Measurements from ENCODE around the gene CST4. TPM values are rescaled to one million over a fixed set of nuclear protein-coding genes. Genes with fewer than 3 reads are reported as not detected.
"Not testable (repeated sequence)": the region's sequence is repeated elsewhere in the genome, so short reads cannot be mapped to it uniquely, and the experiment has no call there.

Gene CST4
- total RNA-seq, 1 donor from 2014 or later, result 2.1 TPM

- DNase-seq (ENCODE audit: extremely low spot score, unreplicated experiment), result no peak
- Mint-ChIP-seq H3K4me3 (no peak overlapping the region), H3K9me3 (no peaks in the 10 kb centered on the region), H3K36me3 (no peaks in the 10 kb centered on the region), H3K4me1 (ENCODE audit: unreplicated experiment) (no peaks in the 10 kb centered on the region), H3K27me3 (peaks cover 6% of the 10 kb centered on the region), H3K27ac (no peak overlapping the region)
- TF ChIP-seq CTCF (conservative IDR thresholded peaks at IDR 0.05), result no peak
Measured at GRCh38 chr20:23687986-23688385, 852 bp downstream of the CST4 start.

GRCh38 chr20:23686046-23686750 lies 2.6 kb downstream of the CST4 start:
- no peaks in the 10 kb centered on the region for H3K4me1 Mint-ChIP-seq (ENCODE audit: unreplicated experiment)
- H3K27me3 Mint-ChIP-seq, result peaks cover 3% of the 10 kb centered on the region
- TF ChIP-seq CTCF (conservative IDR thresholded peaks at IDR 0.05), result no peak
- no peaks in the 10 kb centered on the region for H3K9me3 Mint-ChIP-seq
- no peak overlapping the region for H3K27ac Mint-ChIP-seq
- DNase-seq (ENCODE audit: extremely low spot score, unreplicated experiment), result no peak
- H3K36me3 Mint-ChIP-seq, result no peaks in the 10 kb centered on the region
- H3K4me3 Mint-ChIP-seq, result no peak overlapping the region

- not testable (repeated sequence) for H3K27ac Mint-ChIP-seq; H3K4me1 Mint-ChIP-seq (ENCODE audit: unreplicated experiment); H3K9me3 Mint-ChIP-seq; H3K4me3 Mint-ChIP-seq; H3K27me3 Mint-ChIP-seq; H3K36me3 Mint-ChIP-seq; DNase-seq (ENCODE audit: extremely low spot score, unreplicated experiment)
Measured at GRCh38 chr20:23685529-23685896, 3.3 kb downstream of the CST4 start.

- Mint-ChIP-seq H3K4me1 (ENCODE audit: unreplicated experiment) (no peaks in the 10 kb centered on the region), H3K4me3 (no peak overlapping the region), H3K9me3 (no peaks in the 10 kb centered on the region), H3K36me3 (no peaks in the 10 kb centered on the region), H3K27ac (no peak overlapping the region), H3K27me3 (peaks cover 7% of the 10 kb centered on the region)
- no peak for DNase-seq (ENCODE audit: extremely low spot score, unreplicated experiment)
- TF ChIP-seq CTCF (conservative IDR thresholded peaks at IDR 0.05), result no peak
Measured at GRCh38 chr20:23684261-23684660, 4.6 kb downstream of the CST4 start.

- Mint-ChIP-seq H3K27me3 (peaks cover 7% of the 10 kb centered on the region), H3K9me3 (no peaks in the 10 kb centered on the region), H3K4me1 (ENCODE audit: unreplicated experiment) (no peaks in the 10 kb centered on the region), H3K27ac (no peak overlapping the region), H3K36me3 (no peaks in the 10 kb centered on the region), H3K4me3 (no peak overlapping the region)
- TF ChIP-seq CTCF (conservative IDR thresholded peaks at IDR 0.05), result no peak
- DNase-seq (ENCODE audit: extremely low spot score, unreplicated experiment), result no peak
Measured at GRCh38 chr20:23683807-23684206, 5.0 kb downstream of the CST4 start.

GRCh38 chr20:23683281-23683680 lies 5.6 kb downstream of the CST4 start:
- TF ChIP-seq CTCF (conservative IDR thresholded peaks at IDR 0.05), result no peak
- Mint-ChIP-seq H3K27ac (no peak overlapping the region), H3K4me3 (no peak overlapping the region), H3K36me3 (no peaks in the 10 kb centered on the region), H3K9me3 (no peaks in the 10 kb centered on the region), H3K27me3 (peaks cover 7% of the 10 kb centered on the region), H3K4me1 (ENCODE audit: unreplicated experiment) (no peaks in the 10 kb centered on the region)
- no peak for DNase-seq (ENCODE audit: extremely low spot score, unreplicated experiment)

Data from type B pancreatic cell (in vitro differentiated cells).